HEK293 (cell line): ENCODE data around the gene TMEM131L.

Experiments used
- KLF9 ChIP-seq: fragments of 450-650 bp; formaldehyde crosslinking; IDR thresholded peaks from 2 replicates; pipeline ENCODE4 v1.5.1; 2016; ENCODE audit warnings: missing biosample characterization, missing genetic modification characterization, low read depth
- TCF7L2 ChIP-seq: IDR thresholded peaks from 2 replicates; pipeline ENCODE4 v1.6.1; 2011; ENCODE audit warnings: low read depth, mild to moderate bottlenecking, inconsistent platforms, low read length, moderate library complexity, borderline replicate concordance
- ZFP41 ChIP-seq: fragments of 450-650 bp; formaldehyde crosslinking; IDR thresholded peaks from 2 replicates; pipeline ENCODE4 v1.5.1; 2016; ENCODE audit warnings: missing biosample characterization, missing genetic modification characterization, borderline replicate concordance
- ZFP69B ChIP-seq: fragments of 450-650 bp; formaldehyde crosslinking; IDR thresholded peaks from 2 replicates; pipeline ENCODE4 v1.5.1; 2016; ENCODE audit warnings: missing biosample characterization, missing genetic modification characterization
- ZNF138 ChIP-seq: fragments of 450-650 bp; formaldehyde crosslinking; IDR thresholded peaks from 2 replicates; pipeline ENCODE4 v1.5.1; 2016; ENCODE audit warnings: missing biosample characterization, missing genetic modification characterization, borderline replicate concordance
- ZNF324 ChIP-seq: fragments of 450-650 bp; formaldehyde crosslinking; IDR thresholded peaks from 2 replicates; pipeline ENCODE4 v1.5.1; 2016; ENCODE audit warnings: missing biosample characterization, missing genetic modification characterization
- ZNF544 ChIP-seq: fragments of 450-650 bp; formaldehyde crosslinking; IDR thresholded peaks from 2 replicates; pipeline ENCODE4 v1.5.0; 2017; ENCODE audit warnings: missing biosample characterization, missing genetic modification characterization
- TF ChIP-seq, protein P1 (sequence below): fragments of 450-650 bp; formaldehyde crosslinking; optimal IDR thresholded peaks from 2 replicates; pipeline ENCODE3; 2016; ENCODE audit warnings: missing biosample characterization, mild to moderate bottlenecking, missing genetic modification characterization
- TF ChIP-seq, protein P2 (sequence below): fragments of 450-650 bp; formaldehyde crosslinking; IDR thresholded peaks from 2 replicates; pipeline ENCODE4 v1.5.1; 2016; ENCODE audit warnings: missing biosample characterization, missing genetic modification characterization
- TF ChIP-seq, protein P3 (sequence below): fragments of 450-650 bp; formaldehyde crosslinking; IDR thresholded peaks from 2 replicates; pipeline ENCODE4 v1.5.1; 2016; ENCODE audit warnings: missing biosample characterization, missing genetic modification characterization
- TF ChIP-seq, protein P4 (sequence below): fragments of 450-650 bp; formaldehyde crosslinking; IDR thresholded peaks from 2 replicates; pipeline ENCODE4 v1.5.1; 2016; ENCODE audit warnings: missing biosample characterization, missing genetic modification characterization

DNA sequence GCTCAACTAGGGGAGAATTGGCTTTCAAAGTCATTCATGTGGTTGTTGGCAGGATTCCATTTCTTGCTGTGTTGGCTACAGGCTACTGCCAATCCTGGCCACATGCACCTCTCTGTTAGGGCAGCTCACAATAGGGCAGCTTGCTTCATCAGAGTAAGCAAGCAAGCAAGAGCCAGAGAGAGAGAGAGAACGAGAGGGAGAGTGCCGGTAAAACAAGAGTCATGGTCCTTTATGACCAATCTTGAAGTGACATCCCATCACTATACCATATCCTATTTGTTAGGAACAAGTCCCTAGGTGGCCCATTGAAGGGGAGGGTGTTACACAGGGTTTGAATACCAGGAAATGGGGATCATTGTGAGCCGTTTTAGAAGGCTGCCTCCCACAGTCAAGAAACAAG lies 185.0 kb downstream of the TMEM131L start:
- TF ChIP-seq TCF7L2 (no peak), ZNF544 (tag by site-specific recombination) (no peak), ZFP41 (tag by site-specific recombination) (no peak), ZFP69B (tag by site-specific recombination) (no peak), KLF9 (tag by site-specific recombination) (no peak), ZNF138 (no peak), ZNF324 (tag by site-specific recombination) (no peak)
- TF ChIP-seq, protein P1, sequence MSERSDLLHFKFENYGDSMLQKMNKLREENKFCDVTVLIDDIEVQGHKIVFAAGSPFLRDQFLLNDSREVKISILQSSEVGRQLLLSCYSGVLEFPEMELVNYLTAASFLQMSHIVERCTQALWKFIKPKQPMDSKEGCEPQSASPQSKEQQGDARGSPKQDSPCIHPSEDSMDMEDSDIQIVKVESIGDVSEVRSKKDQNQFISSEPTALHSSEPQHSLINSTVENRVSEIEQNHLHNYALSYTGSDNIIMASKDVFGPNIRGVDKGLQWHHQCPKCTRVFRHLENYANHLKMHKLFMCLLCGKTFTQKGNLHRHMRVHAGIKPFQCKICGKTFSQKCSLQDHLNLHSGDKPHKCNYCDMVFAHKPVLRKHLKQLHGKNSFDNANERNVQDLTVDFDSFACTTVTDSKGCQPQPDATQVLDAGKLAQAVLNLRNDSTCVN (tag by site-specific recombination): no peak
- TF ChIP-seq, protein P2, sequence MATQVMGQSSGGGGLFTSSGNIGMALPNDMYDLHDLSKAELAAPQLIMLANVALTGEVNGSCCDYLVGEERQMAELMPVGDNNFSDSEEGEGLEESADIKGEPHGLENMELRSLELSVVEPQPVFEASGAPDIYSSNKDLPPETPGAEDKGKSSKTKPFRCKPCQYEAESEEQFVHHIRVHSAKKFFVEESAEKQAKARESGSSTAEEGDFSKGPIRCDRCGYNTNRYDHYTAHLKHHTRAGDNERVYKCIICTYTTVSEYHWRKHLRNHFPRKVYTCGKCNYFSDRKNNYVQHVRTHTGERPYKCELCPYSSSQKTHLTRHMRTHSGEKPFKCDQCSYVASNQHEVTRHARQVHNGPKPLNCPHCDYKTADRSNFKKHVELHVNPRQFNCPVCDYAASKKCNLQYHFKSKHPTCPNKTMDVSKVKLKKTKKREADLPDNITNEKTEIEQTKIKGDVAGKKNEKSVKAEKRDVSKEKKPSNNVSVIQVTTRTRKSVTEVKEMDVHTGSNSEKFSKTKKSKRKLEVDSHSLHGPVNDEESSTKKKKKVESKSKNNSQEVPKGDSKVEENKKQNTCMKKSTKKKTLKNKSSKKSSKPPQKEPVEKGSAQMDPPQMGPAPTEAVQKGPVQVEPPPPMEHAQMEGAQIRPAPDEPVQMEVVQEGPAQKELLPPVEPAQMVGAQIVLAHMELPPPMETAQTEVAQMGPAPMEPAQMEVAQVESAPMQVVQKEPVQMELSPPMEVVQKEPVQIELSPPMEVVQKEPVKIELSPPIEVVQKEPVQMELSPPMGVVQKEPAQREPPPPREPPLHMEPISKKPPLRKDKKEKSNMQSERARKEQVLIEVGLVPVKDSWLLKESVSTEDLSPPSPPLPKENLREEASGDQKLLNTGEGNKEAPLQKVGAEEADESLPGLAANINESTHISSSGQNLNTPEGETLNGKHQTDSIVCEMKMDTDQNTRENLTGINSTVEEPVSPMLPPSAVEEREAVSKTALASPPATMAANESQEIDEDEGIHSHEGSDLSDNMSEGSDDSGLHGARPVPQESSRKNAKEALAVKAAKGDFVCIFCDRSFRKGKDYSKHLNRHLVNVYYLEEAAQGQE: no peak
- TF ChIP-seq, protein P3, sequence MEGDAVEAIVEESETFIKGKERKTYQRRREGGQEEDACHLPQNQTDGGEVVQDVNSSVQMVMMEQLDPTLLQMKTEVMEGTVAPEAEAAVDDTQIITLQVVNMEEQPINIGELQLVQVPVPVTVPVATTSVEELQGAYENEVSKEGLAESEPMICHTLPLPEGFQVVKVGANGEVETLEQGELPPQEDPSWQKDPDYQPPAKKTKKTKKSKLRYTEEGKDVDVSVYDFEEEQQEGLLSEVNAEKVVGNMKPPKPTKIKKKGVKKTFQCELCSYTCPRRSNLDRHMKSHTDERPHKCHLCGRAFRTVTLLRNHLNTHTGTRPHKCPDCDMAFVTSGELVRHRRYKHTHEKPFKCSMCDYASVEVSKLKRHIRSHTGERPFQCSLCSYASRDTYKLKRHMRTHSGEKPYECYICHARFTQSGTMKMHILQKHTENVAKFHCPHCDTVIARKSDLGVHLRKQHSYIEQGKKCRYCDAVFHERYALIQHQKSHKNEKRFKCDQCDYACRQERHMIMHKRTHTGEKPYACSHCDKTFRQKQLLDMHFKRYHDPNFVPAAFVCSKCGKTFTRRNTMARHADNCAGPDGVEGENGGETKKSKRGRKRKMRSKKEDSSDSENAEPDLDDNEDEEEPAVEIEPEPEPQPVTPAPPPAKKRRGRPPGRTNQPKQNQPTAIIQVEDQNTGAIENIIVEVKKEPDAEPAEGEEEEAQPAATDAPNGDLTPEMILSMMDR (tag by site-specific recombination): no peak
- TF ChIP-seq, protein P4, sequence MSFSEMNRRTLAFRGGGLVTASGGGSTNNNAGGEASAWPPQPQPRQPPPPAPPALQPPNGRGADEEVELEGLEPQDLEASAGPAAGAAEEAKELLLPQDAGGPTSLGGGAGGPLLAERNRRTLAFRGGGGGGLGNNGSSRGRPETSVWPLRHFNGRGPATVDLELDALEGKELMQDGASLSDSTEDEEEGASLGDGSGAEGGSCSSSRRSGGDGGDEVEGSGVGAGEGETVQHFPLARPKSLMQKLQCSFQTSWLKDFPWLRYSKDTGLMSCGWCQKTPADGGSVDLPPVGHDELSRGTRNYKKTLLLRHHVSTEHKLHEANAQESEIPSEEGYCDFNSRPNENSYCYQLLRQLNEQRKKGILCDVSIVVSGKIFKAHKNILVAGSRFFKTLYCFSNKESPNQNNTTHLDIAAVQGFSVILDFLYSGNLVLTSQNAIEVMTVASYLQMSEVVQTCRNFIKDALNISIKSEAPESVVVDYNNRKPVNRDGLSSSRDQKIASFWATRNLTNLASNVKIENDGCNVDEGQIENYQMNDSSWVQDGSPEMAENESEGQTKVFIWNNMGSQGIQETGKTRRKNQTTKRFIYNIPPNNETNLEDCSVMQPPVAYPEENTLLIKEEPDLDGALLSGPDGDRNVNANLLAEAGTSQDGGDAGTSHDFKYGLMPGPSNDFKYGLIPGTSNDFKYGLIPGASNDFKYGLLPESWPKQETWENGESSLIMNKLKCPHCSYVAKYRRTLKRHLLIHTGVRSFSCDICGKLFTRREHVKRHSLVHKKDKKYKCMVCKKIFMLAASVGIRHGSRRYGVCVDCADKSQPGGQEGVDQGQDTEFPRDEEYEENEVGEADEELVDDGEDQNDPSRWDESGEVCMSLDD (tag by site-specific recombination): no peak
